Bronchial epithelial cell (primary cell): ENCODE measurements around the gene KCNMB1. TPM values are rescaled to one million over a fixed set of nuclear protein-coding genes. Genes with fewer than 3 reads are reported as not detected.
A peak's percentile ranks its signal among the peaks of the same experiment; 100 is the strongest.

Experiments
- DNase-seq: peaks from one replicate; pipeline ENCODE4 v3.0.0-alpha.2; 2010; ENCODE audit warnings: low read depth
- FAIRE-seq: peaks from 2 replicates; lab custom pipeline; 2011; peaks lifted over from hg19 to GRCh38; lab: Jason Lieb, UNC
- H3K27me3 ChIP-seq: 2 replicates; pipeline ENCODE4 v1.5.1; 2011; ENCODE audit warnings: low read length; ENCODE audit not compliant: control insufficient read depth, insufficient read depth
- H3K36me3 ChIP-seq: 2 replicates; pipeline ENCODE4 v1.5.1; 2011; ENCODE audit warnings: low read length; ENCODE audit not compliant: control insufficient read depth, insufficient read depth
- H3K4me3 ChIP-seq: 2 replicates; pipeline ENCODE4 v1.5.1; 2011; ENCODE audit warnings: mild to moderate bottlenecking, low read depth, low read length, control low read depth
- CTCF ChIP-seq: IDR thresholded peaks from 2 replicates; pipeline ENCODE4 v1.5.1; 2011; ENCODE audit warnings: mild to moderate bottlenecking, moderate library complexity, low read length, control low read depth, inconsistent platforms; ENCODE audit not compliant: insufficient read depth, severe bottlenecking
- total RNA-seq: library from RNA; depleted of rRNA; stranded (reverse); fragments of >200 nt; gene quantifications from 2 replicates; pipeline ENCODE4 v1.2.1, GENCODE V29; 2014

The KCNMB1 gene
- not detected in 2 replicates for total RNA-seq

GRCh38 chr5:170388818-170389549 is at the start of gene KCNMB1:
TSS of gene KCNMB1 (minus strand) at chr5:170389367. CDS start at chr5:170385447, 3,920 bp downstream.
- DNase-seq, result no peak
- Histone ChIP-seq H3K4me3 (no peak within 1 kb of the TSS), H3K36me3 (no peaks in the 10 kb centered on the region), H3K27me3 (no peaks in the 10 kb centered on the region)
- FAIRE-seq, result no peak
- no peak for TF ChIP-seq CTCF

GRCh38 chr5:170438581-170438980 is 49.4 kb upstream of the KCNMB1 start:
- Histone ChIP-seq H3K27me3 (no peaks in the 10 kb centered on the region), H3K4me3 (no peak overlapping the region), H3K36me3 (no peaks in the 10 kb centered on the region)
- DNase-seq (no peak), FAIRE-seq (no peak)
- no peak for TF ChIP-seq CTCF

GRCh38 chr5:170437621-170438375 is 48.6 kb upstream of the KCNMB1 start:
- H3K27me3 ChIP-seq, result no peaks in the 10 kb centered on the region
- H3K36me3 ChIP-seq, result no peaks in the 10 kb centered on the region
- FAIRE-seq (no peak), DNase-seq (no peak)
- no peak overlapping the region for H3K4me3 ChIP-seq
- TF ChIP-seq CTCF, result no peak

GRCh38 chr5:170436335-170436734 is 47.2 kb upstream of the KCNMB1 start:
- no peak for DNase-seq
- no peak for TF ChIP-seq CTCF
- FAIRE-seq, result no peak
- no peak overlapping the region for H3K4me3 ChIP-seq
- H3K27me3 ChIP-seq, result no peaks in the 10 kb centered on the region
- no peaks in the 10 kb centered on the region for H3K36me3 ChIP-seq

- FAIRE-seq (peak; percentile 43), DNase-seq (peak; percentile 23)
- no peak overlapping the region for H3K4me3 ChIP-seq
- H3K27me3 ChIP-seq, result no peaks in the 10 kb centered on the region
- H3K36me3 ChIP-seq, result no peaks in the 10 kb centered on the region
- TF ChIP-seq CTCF, result peak; percentile 99
Observed at GRCh38 chr5:170434966-170435605, 45.9 kb upstream of the KCNMB1 start.
